HG03378 (cell line): ENCODE measurements around the gene KCNT2.
"Not testable (repeated sequence)": the region's sequence is repeated elsewhere in the genome, so short reads cannot be mapped to it uniquely, and the experiment has no call there.

Source experiments
- ATAC-seq: cut with Tn5 transposase; IDR thresholded peaks from one replicate; pipeline ENCODE4 v1.9.1; 2021; ENCODE audit warnings: mild to moderate bottlenecking, moderate library complexity; ENCODE audit not compliant: unreplicated experiment

KCNT2 gene

GRCh38 chr1:196517193-196517592 is 91.0 kb downstream of the KCNT2 start:
- ATAC-seq = no peak

- no peak for ATAC-seq
These were observed 91.9 kb downstream of the KCNT2 start for GRCh38 chr1:196516373-196516772.

- ATAC-seq = no peak
These were observed 92.3 kb downstream of the KCNT2 start for GRCh38 chr1:196515904-196516303.

GRCh38 chr1:196513821-196514220 is 94.4 kb downstream of the KCNT2 start:
- ATAC-seq = no peak

GRCh38 chr1:196510451-196510850 is 97.8 kb downstream of the KCNT2 start:
- ATAC-seq = no peak

- ATAC-seq = not testable (repeated sequence)
These were observed 104.0 kb downstream of the KCNT2 start for GRCh38 chr1:196504224-196504623.

- ATAC-seq = no peak
These were observed 105.8 kb downstream of the KCNT2 start for GRCh38 chr1:196502437-196502836.

- no peak for ATAC-seq
These were observed 106.3 kb downstream of the KCNT2 start for GRCh38 chr1:196501760-196502428.

- no peak for ATAC-seq
These were observed 110.4 kb downstream of the KCNT2 start for GRCh38 chr1:196497817-196498216.

GRCh38 chr1:196494766-196495165 is 113.5 kb downstream of the KCNT2 start:
- ATAC-seq = no peak

- no peak for ATAC-seq
These were observed 114.4 kb downstream of the KCNT2 start for GRCh38 chr1:196493881-196494280.

GRCh38 chr1:196488579-196488978 is 119.7 kb downstream of the KCNT2 start:
- no peak for ATAC-seq

GRCh38 chr1:196486346-196486745 is 121.9 kb downstream of the KCNT2 start:
- ATAC-seq = no peak

GRCh38 chr1:196481616-196482015 is 126.6 kb downstream of the KCNT2 start:
- ATAC-seq = no peak

- ATAC-seq = no peak
These were observed 131.0 kb downstream of the KCNT2 start for GRCh38 chr1:196477262-196477661.

- ATAC-seq = no peak
These were observed 140.9 kb downstream of the KCNT2 start for GRCh38 chr1:196467230-196467925.

- no peak for ATAC-seq
These were observed 141.6 kb downstream of the KCNT2 start for GRCh38 chr1:196466654-196467053.

GRCh38 chr1:196466166-196466565 is 142.1 kb downstream of the KCNT2 start:
- no peak for ATAC-seq

GRCh38 chr1:196464480-196464941 is 143.7 kb downstream of the KCNT2 start:
- ATAC-seq = no peak

GRCh38 chr1:196462086-196462485 is 146.2 kb downstream of the KCNT2 start:
- ATAC-seq = no peak

- ATAC-seq = no peak
These were observed 146.7 kb downstream of the KCNT2 start for GRCh38 chr1:196461521-196461920.

GRCh38 chr1:196459383-196459782 is 148.9 kb downstream of the KCNT2 start:
- ATAC-seq = no peak
